Inferior parietal cortex (tissue), 1 donor: ENCODE data around the gene SERPINA10.

Experiments used
- DNase-seq: peaks from one replicate; pipeline ENCODE4 v3.0.0-alpha.2; 2016; ENCODE audit errors: extremely low spot score

The SERPINA10 gene, protein sequence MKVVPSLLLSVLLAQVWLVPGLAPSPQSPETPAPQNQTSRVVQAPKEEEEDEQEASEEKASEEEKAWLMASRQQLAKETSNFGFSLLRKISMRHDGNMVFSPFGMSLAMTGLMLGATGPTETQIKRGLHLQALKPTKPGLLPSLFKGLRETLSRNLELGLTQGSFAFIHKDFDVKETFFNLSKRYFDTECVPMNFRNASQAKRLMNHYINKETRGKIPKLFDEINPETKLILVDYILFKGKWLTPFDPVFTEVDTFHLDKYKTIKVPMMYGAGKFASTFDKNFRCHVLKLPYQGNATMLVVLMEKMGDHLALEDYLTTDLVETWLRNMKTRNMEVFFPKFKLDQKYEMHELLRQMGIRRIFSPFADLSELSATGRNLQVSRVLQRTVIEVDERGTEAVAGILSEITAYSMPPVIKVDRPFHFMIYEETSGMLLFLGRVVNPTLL

DNA sequence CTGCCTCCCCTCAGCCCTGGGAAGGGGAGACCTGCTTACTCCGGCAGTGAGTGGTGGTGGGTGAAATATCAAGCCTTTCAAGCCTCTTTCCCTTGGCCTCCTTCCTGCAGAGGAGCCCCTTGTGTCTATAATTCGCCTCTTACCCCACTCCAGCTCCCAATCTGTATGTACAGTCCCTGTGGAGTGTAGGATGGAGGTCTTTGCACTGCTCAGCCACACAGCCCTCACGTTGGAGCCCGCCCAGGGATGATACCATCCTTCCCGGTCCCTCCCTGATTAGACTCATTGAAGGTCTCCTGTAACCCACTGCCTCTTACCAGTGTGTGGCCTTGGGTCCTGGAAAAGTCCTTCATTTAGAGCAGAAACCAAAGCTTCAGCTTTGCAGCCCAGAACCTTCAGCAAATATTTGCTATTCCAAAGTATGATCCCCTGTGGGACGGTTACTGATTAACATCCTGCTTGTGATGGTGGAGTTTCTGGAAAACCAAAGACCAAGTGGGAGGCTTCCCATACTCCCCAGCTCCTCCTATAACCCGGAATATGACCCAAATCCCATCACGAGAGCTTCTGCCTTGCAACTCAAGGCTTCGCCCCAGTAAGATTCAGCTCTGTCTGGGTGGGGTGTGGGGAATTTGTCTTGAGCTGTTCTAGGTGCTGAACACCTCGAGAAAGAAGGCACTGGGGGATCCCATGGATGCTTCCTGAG lies at the start of gene SERPINA10:
SERPINA10 (minus strand) TSS at position 397 of the 706 bp plus-strand sequence. CDS start 2,675 bp downstream, outside the sequence.
- DNase-seq = no peak

DNA sequence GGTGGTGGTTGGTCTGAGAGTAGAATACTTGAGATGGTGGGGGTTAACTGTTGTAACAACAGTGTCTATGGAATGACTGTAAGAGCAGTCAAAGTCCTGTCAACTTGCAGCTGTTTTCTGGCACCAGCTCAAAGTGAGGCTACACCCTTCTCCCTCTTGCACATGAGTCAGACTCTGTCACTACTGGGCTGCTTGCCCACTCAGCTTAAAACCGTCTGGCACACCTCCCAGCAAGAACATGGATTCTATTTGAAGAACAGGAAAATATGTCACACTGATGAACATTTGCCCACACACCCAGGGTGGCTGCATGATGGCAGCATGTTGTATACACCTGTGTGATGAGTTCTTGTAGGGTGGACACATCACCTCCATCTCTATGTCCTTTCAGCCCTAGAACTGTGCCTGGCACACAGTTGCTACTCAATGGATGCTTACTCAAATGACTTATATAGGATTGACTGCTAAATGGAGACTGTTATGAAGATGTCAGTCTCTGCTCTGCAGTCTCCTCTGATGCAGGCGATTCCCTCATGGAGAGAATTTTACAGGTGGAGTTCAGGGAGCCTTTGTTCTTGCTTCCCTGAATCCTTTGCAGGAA lies 49.4 kb upstream of the SERPINA10 start:
- peak; percentile 72 for DNase-seq

DNA sequence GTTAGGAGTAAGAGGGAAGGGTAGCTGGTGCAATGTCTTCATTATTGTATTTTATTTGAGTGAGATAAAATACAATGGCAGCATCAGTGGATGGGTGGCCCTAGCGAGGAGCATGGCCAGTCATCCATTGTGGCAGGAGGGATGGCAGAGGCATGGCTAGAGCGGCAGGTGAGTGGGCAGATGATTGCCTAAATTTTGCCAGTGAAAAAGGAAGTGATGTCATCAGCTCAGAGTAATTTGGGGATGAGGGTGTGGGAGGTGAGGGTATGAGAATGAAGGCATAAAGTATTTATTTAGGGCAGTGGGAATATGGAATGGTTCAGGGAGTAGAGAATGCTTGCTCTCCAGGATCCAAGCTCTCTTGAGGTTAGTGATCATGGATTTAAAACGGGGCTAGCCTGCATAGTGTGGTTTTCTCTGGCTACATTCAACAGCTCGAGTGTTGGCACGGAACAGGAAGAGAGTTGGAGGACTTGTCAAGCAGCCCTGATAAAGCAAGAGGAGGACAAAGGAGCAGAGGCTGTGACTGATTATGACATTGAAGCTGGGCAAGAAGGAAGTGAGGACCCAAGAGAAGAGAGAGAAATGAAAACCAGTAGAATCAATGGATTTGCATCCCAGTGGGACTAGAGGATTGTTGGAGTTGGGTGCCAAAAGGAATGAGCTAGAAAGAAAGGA lies 48.7 kb upstream of the SERPINA10 start:
- DNase-seq = peak; percentile 19

DNA sequence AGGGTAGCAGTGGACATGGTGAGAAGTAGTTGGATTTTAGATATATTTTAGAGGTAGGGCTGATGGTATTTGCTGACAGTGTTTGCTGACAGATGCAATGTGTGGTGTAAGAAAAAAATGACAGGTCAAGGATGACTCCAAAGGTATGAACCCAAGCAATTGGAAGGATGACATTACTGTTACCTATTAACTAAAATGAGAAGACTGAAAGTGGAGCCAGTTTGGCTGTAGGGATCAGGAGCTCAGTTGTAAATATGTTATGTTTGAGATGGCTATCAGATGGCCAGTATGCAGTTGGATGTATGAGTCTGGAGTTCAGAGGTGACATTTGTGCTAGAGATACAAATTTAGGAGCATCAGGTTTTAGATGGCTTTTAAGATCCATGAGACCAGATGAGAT lies 47.5 kb upstream of the SERPINA10 start:
- DNase-seq = no peak

DNA sequence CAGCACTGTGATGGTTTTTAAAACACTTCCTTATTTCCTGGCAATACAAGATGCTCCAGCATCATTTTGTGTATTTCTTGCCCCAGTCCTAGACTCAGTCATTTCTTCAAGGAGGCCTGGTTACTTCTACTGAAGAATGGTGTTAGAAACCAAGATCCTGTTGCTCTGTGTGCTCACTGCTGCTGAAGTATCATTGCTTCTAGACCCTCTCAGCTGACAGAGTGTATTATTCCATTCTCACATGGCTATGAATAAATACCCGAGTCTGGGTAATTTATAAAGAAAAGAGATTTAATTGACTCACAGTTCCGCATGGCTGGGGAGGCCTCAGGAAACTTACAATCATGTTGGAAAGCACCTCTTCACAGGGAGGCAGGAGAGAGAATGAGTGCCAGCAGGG lies 45.0 kb upstream of the SERPINA10 start:
- DNase-seq = no peak

DNA sequence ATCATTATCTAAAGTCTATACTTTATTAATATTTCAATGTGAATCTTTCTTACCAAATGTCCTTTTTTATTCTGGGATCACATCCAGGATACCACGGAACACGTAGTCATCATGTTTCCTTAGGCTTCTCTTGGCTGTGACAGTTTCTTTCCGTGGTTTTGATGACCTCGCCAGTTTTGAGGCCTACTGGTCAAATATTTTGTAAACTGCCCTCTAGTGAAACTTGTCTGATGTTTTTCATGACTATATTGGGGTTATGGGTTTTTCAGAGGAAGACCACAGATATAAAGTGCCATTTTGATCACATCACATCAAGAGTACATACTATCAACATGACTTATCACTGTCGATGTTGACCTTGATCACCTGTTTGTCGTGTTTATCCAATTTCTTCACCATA lies 44.2 kb upstream of the SERPINA10 start:
- DNase-seq = no peak

DNA sequence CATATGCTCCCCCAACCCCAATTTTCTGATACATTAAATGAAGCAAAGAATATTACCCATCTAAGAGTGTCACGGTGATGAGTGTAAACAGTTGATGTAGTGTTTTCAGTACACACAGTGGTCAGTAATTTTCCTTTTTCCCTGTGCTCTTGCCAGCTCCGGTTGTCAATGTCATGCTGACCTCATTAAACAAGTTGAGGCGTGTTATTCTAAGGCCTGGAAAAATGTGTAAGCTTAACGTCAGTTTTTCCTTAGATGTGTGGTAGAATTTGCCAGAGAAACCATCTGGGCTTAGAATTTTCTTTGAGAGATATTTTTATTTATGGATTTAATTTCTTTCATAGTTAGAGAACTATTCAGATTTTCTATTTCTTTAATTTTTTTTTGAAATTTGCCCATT lies 41.8 kb upstream of the SERPINA10 start:
- DNase-seq = no peak

DNA sequence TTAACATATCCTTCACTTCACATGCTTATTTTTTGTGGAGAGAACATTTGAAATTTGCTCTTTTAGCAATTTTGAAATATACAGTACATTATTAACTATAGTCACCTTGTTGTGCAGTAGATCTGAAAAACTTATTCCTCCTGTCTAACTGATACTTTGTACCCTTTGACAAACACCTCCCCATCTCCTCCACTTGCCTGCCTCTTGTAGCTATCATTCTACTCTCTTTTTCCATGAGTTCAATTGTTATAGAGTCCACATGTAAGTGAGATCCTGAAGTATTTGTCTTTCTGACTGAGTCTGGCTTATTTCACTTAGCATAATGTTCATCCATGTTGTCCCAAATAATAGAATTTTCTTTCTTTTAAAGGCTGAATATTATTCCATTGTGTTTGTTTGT lies 39.5 kb upstream of the SERPINA10 start:
- no peak for DNase-seq

DNA sequence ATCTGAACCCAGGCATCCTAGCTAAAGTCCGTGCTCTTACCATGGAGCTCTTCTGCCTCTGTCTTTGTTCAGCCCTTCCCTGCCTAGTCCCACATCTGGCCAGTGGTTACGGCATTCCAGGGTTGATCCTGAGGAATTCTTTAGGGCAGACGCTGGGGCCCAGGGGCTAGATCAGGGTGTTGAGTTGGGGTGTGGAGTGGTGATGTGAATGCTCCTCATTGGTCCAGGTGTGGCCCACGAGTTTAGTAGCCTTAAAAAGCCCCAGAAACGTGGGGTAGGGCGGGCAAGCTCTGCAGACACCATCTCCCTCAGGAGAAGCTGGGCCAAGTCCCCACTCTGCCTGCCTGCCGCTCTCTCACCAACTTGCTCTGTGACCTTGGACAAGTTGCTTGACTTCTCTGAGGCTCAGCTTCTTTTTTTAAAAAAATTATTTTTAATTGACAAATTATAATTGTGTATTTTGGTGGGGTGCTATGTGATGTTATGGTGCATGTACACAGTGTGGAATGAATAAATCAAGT lies 39.1 kb upstream of the SERPINA10 start:
- DNase-seq = no peak

DNA sequence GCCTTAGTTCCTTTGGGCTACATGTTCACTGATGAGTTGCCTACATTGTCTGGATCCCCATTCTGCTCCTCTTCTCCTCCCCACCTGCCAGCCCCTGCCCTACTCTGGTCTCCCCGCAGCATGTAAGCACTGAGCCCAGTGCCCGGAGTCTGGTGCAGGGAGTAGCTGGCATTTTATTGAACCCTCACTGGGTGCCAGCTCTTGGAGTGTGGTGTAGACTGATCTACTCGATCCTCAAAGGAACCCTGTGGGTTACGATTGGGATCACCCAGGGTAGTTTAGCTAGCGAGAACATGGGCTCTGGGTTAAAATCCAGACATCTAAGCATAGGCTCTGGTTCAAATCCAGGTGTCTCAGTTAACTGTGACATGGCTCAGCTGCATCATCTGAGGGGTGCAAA lies 38.4 kb upstream of the SERPINA10 start:
- no peak for DNase-seq

DNA sequence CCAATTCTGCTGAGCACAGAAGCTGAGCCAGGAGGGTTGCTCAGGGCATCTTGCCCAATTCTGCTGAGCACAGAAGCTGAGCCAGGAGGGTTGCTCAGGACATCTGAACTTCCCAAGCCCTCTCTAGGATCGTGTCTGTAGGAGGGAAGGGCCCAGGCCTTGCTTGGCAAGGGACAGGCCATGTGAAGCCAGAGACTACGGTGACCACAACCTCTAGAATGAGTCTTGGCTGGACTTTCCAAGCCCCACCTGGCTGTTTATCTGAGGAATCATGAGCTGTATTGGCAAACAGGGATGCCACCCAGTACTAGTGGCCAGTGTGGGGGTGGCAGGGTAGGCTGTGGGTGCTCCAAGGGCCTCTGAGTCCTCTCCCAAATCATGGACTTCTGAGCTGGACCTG lies 37.8 kb upstream of the SERPINA10 start:
- DNase-seq = no peak

DNA sequence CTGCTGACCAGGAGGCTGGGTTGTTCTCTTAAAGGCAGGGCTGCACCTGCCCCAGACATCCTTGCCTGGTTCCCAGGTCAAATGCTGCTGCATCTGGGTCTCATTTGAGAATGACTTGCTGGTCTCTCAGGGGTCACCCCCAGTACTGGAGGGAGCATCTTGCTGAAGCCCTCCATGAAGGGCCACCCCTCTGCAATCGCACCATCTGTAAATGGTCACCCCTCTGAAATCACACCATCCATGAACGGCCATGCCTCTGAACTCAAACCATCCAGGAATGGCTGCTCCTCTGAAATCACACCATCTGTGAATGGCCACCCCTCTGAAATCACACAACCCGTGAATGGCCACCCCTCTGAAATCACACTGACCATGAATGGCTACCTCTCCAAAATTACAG lies 37.4 kb upstream of the SERPINA10 start:
- DNase-seq = no peak

DNA sequence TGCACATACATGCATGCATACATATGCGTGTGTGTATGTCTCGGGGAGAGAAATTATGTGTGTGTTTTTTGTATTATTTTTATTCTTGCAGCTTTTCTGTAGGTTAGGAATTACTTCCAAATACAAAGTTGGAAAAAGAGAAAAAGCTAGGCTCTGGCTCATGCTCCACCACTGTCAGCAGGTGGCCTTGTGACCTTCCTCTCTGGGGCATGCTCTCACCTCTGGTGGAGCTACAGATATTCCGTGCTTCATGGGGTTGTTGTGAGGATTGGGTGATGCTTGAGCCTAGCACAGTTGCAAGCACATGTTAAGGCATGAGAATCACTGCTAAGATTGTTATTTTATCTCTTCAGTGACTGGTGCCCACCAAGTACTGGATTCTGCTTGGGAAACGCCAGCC lies 36.8 kb upstream of the SERPINA10 start:
- no peak for DNase-seq

DNA sequence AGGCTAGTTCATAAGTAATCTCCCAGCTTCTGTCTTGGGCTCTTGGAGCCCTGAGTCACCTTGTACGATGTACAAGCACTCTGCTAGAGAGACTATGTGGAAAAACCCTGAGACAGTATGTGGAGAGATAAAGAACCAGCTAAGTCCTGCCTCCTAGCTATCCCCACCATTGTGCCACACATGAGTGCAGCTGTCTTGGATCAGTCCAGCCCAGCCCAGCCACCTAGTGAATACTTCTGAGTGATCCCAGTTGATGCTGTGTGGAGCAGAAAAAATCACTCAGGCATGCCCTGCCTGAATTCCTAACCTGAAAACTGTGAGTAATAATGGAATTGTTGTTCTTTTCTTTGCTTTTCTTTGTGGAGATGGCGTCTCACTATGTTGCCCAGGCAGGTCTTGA lies 35.1 kb upstream of the SERPINA10 start:
- DNase-seq = no peak

DNA sequence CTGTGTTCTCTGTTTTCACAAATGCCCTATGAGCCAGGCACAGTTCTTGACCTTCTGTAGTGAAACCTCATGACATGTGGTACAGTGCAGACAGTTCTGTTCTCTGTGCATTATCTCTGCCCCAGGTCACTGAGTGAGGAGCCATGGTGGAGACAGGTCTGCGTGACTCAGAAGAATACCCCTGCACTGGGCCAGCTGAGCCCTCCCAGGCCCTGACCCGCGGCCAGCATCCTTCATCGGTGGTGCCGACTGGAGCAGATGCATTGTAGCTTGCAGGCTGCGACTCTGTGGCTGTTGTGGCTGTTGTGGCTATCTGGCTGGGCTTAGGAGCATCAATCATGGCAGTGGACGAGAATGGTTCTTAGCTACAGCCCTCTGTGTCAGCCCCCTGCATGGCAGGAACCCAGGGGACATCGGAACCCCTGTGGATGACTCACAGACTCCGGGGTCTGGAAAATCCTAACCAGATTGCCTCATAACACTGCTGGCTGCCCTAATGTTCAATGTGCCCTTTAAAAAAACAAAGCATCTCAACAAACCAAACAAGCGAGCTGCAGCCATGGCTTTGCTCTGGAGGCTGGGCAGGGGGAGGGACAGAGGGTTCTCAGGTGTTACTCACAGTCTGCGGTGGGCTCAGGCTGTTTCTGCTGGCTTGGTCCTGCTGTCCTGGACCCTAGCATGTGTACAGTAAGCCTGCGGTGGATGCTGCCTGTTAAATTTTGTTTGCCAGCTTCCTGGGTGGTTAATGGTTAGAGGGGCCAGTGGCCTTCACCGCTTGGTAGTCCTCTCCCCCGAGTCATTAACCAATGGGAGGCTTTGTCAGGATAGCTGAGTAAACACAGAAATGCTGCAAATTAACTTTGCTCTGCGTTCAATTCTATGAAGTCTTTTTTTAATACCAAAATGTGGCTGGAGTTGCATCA lies 29.8 kb upstream of the SERPINA10 start, which contains the start of gene SERPINA6:
SERPINA6 (minus strand) TSS at position 689 of the 923 bp plus-strand sequence. CDS start 8,688 bp downstream, outside the sequence.
- DNase-seq = no peak

DNA sequence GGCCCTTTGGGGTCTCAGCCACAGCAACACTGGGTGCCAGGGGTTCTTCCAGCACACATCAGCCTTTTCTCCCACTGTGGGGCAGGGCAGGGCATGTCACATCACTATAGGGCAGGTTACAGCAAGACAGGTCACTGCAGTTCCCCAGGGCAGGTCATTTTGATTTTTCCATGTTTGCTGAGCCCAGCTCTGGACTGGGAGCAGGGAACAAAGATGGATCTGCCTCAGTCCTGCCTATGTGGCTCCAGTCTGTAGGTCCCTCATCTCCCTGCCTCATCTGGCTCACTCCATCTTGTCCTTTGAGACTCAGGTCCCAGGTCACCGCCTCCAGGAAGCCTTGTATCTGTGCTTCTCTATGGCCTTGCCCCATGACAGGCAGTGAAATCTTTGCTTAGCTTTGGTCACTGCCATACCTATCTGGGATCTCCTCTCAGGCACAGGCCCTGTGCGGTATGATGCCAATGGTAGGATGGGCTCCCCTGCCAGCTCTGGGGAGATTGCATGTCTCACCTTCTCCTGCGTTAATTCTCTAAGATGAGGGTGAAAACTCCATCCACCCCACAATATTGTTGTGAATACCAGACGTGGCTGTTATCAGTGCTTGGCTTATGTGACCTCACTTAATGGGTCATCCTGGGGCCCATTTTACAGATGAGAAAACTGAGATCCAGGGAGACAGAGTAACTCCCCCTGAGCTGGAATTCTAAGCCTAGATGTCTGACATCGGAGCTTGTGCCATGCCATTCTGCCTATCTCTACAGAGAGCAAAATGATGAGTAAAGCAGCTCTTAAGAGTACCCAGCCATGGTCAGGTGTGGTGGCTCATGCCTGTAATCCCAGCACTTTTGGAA lies 28.6 kb upstream of the SERPINA10 start:
- DNase-seq = no peak

DNA sequence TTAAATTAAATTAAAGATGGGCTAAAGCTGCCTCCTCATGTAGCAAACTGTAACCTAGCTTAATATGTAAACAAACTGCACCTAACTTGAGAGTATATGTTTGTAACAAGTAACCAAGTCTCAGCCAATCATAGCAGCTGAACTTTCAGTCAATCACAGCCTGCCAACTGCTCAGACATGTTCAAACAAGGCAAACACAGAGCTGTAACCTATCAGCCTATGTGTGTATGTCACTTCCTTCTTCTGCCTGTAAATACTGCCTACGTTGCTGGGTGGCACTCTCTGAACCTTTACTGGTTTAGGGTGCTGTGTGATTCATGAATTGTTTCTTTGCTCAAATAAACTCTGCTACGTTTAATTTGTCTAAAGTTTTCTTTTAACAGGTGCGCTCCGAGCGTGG lies 27.2 kb upstream of the SERPINA10 start:
- no peak for DNase-seq

DNA sequence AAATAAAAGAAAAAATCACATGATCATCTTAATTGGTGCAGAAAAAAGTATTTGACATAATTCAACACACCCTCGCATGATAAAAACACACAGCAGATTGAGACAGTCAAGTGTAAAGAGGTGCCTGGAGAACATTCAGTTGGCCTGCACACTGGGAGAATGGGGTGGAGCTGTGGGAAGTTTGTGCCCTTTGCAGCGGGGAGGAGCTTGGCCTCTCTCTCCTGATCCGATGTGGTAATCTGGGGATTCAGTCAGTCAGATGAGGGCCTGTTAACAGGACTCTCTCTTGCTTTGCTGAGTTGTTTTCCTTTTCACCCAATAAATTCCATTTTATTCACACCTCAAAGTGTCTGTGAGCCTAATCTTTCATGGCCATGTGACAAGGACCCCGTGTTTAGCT lies 24.2 kb upstream of the SERPINA10 start:
- DNase-seq = no peak

DNA sequence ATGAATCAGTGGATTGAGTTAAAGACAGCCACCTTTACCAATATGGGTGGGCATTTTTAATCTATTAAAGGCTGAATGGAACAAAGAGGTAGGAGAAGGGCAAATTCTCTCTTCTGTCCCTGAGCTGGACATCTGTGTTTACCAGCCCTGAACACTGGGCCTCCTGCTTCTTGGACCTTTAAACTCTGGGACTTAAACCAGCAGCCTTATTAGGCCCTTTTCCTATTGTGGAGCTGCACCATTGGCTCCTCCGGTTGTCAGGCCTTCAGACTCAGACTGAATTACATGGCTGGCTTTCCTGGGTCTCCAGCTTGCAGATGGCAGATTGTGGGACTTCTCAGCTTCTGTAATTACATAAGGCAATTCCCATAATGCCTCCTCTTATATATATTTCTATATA lies 23.6 kb upstream of the SERPINA10 start:
- no peak for DNase-seq

DNA sequence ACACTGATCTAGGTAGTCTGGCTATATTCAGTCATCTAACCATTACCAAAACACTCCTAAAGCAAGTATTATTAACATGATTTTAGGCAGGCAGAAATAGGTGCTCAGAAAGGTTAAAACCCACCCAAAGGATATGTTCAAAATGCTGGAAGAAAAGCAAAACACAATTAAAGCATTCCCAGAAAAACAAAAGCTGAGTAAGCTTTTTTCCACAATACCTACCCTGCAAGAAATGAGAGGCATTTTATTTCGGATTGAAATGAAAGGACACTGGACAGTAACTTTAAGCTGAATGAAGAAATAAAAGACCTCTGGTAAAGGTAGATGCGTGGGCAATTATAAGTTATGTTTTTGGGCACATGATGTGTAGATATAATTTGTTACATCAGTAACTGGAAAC lies 21.8 kb upstream of the SERPINA10 start:
- no peak for DNase-seq
